ENCODE results near the gene MGST3.
"Not testable (repeated sequence)": the region's sequence is repeated elsewhere in the genome, so short reads cannot be mapped to it uniquely, and the experiment has no call there.

MGST3 gene

DNA sequence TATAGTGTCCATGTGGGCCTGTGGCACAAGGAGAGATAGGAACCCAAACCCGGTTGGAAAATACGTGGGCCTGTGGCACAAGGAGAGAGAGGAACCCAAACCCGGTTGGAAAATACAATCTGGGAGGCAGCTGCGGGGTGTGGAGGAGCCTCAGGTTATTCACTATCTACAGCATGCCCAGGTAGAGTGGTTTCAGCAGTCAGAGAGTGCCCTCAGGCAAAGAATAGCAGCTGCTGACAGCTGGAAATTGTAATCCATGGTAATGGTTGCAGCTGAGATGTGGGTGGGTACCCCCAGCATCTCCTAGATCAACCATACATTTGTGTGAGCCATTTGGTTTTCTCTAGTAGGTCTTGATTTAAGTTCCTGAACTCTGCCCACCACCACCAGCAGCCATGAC, 25.8 kb upstream of the MGST3 start:
- TF ChIP-seq SPI1 (IDR thresholded peaks at IDR 0.05; ENCODE audit: borderline replicate concordance, low read depth) = no peak
- no peak for TF ChIP-seq GABPA (IDR thresholded peaks at IDR 0.05; ENCODE audit: low read depth)
- TF ChIP-seq, protein P1, sequence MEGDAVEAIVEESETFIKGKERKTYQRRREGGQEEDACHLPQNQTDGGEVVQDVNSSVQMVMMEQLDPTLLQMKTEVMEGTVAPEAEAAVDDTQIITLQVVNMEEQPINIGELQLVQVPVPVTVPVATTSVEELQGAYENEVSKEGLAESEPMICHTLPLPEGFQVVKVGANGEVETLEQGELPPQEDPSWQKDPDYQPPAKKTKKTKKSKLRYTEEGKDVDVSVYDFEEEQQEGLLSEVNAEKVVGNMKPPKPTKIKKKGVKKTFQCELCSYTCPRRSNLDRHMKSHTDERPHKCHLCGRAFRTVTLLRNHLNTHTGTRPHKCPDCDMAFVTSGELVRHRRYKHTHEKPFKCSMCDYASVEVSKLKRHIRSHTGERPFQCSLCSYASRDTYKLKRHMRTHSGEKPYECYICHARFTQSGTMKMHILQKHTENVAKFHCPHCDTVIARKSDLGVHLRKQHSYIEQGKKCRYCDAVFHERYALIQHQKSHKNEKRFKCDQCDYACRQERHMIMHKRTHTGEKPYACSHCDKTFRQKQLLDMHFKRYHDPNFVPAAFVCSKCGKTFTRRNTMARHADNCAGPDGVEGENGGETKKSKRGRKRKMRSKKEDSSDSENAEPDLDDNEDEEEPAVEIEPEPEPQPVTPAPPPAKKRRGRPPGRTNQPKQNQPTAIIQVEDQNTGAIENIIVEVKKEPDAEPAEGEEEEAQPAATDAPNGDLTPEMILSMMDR (IDR thresholded peaks at IDR 0.05; ENCODE audit: insufficient read depth, low read length) = no peak
- TF ChIP-seq POLR2AphosphoS5 (IDR thresholded peaks at IDR 0.05; ENCODE audit: low read depth) = no peak
- TF ChIP-seq REST (IDR thresholded peaks at IDR 0.05; ENCODE audit: insufficient replicate concordance, low read depth) = no peak
- Histone ChIP-seq H3K27me3 (ENCODE audit: insufficient read depth, poor library complexity, severe bottlenecking) (no peaks in the 10 kb centered on the region), H3K4me3 (replicated peaks; ENCODE audit: insufficient read depth, low read length) (no peak overlapping the region), H3K27ac (replicated peaks) (no peak overlapping the region)
- no peak for DNase-seq (ENCODE audit: low read depth in 1 of 2, low spot score in 1 of 2)

GRCh38 chr1:165606676-165607075, 24.4 kb upstream of the MGST3 start:
- DNase-seq (ENCODE audit: low read depth in 1 of 2, low spot score in 1 of 2); H3K4me3 ChIP-seq (replicated peaks; ENCODE audit: insufficient read depth, low read length); H3K27me3 ChIP-seq (ENCODE audit: insufficient read depth, poor library complexity, severe bottlenecking); H3K27ac ChIP-seq (replicated peaks): not testable (repeated sequence)

DNA sequence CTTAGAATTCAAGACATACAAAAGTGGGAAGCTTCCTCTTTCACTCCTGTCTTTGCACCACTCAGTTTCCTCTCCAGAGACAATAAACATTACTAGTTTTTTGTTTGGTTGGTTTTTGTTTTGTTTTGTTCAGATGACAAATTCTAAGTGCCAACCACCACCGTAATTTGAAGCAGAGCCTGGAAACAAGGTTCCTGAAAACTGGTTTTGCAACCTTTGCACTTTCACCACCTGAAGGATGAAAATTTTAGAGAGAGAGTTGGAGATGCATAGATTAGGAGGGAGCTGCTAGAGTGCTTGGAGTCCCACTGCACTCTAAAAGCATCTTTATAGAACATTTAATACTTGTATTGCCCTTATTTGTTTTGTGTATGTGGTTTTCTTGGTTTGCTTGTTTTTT, 20.2 kb upstream of the MGST3 start:
- no peak for DNase-seq (ENCODE audit: low read depth in 1 of 2, low spot score in 1 of 2)
- Histone ChIP-seq H3K27ac (replicated peaks) (no peak overlapping the region), H3K4me3 (replicated peaks; ENCODE audit: insufficient read depth, low read length) (no peak overlapping the region), H3K27me3 (ENCODE audit: insufficient read depth, poor library complexity, severe bottlenecking) (no peaks in the 10 kb centered on the region)
- TF ChIP-seq POLR2AphosphoS5 (IDR thresholded peaks at IDR 0.05; ENCODE audit: low read depth) = no peak
- TF ChIP-seq GABPA (IDR thresholded peaks at IDR 0.05; ENCODE audit: low read depth) = no peak
- TF ChIP-seq SPI1 (IDR thresholded peaks at IDR 0.05; ENCODE audit: borderline replicate concordance, low read depth) = no peak
- no peak for TF ChIP-seq REST (IDR thresholded peaks at IDR 0.05; ENCODE audit: insufficient replicate concordance, low read depth)
- TF ChIP-seq, protein P1 (IDR thresholded peaks at IDR 0.05; ENCODE audit: insufficient read depth, low read length) = no peak

GRCh38 chr1:165612062-165612461, 19.0 kb upstream of the MGST3 start:
- Histone ChIP-seq H3K27me3 (ENCODE audit: insufficient read depth, poor library complexity, severe bottlenecking) (no peaks in the 10 kb centered on the region), H3K4me3 (replicated peaks; ENCODE audit: insufficient read depth, low read length) (no peak overlapping the region), H3K27ac (replicated peaks) (no peak overlapping the region)
- no peak for DNase-seq (ENCODE audit: low read depth in 1 of 2, low spot score in 1 of 2)
- TF ChIP-seq, protein P1 (IDR thresholded peaks at IDR 0.05; ENCODE audit: insufficient read depth, low read length) = no peak
- TF ChIP-seq POLR2AphosphoS5 (IDR thresholded peaks at IDR 0.05; ENCODE audit: low read depth) (no peak), REST (IDR thresholded peaks at IDR 0.05; ENCODE audit: insufficient replicate concordance, low read depth) (no peak), GABPA (IDR thresholded peaks at IDR 0.05; ENCODE audit: low read depth) (no peak), SPI1 (IDR thresholded peaks at IDR 0.05; ENCODE audit: borderline replicate concordance, low read depth) (no peak)

All from HL-60 (cell line).